Glomerular endothelial cell (primary cell): Measurements from ENCODE around the gene NUP188. TPM values are rescaled to one million over a fixed set of nuclear protein-coding genes. Genes with fewer than 3 reads are reported as not detected.

ENCODE experiments used
- DNase-seq: peaks from one replicate; pipeline ENCODE4 v3.0.0-alpha.2; 2011; ENCODE audit warnings: low read depth, low spot score; ENCODE audit errors: extremely low read depth
- total RNA-seq: library from RNA; depleted of rRNA; stranded (reverse); fragments of >200 nt; gene quantifications from 2 replicates; pipeline ENCODE4 v1.2.3, GENCODE V29; 2015

The NUP188 gene
- total RNA-seq, 1 donor from 2014 or later = 51.3 TPM

DNA sequence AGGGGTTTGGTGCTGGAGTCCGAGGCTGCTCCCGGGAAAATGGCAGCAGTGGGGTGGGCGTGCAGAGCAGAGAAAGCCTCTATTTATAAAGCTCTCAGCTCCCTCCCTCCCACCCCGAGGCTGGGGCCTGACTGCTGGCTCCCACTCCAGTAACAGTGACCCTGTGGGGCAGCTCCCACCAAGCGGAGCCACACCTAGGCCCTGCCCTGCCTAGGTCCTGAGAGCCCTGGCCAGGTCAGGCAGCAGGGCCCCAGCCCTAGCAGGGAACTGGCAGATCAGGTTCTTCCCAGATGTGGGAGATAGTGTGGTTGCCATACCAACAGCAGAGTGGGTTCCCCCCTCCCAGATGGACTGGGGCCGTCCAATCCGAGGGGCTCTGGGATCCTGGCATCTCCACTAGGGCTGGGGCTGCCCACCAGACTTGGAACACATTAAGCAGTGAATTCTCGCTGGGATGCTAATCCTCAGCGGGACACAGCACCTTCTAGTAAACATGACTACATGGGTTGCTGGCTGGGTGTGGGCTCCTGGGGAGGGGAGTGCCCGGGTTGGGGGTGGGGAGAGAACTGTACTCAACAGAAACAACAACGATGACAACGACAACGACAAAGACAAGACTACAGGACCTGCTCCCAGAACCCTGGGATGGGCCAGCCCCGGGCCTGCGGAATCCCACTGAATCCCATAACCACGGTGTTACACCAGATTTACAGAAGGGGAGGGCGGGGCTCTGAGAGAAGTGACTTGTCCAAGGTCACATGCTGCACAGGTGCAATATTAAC is 79.1 kb downstream of the NUP188 start:
- no peak for DNase-seq

DNA sequence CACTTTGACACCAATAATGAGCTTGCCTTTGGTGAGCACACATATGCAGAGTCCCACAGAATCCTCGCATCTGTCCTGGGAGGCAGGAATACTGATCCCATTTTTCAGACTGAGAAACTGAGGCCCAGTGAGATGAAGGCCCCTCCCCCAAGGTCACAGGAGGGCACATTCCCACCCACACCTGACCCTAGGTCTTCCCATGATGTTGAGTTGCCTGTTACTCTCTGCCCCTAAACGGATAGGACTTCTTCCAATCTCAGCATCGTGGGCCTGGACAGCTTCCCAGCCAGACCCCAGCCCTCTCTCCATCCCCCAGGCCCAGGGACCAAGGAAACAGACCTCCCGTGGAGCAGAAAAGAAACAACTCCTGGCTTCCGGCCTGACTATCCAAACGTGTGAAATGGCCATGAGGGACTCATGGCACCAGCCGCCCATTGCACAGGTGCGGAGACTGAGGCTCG is 79.8 kb downstream of the NUP188 start:
- no peak for DNase-seq

DNA sequence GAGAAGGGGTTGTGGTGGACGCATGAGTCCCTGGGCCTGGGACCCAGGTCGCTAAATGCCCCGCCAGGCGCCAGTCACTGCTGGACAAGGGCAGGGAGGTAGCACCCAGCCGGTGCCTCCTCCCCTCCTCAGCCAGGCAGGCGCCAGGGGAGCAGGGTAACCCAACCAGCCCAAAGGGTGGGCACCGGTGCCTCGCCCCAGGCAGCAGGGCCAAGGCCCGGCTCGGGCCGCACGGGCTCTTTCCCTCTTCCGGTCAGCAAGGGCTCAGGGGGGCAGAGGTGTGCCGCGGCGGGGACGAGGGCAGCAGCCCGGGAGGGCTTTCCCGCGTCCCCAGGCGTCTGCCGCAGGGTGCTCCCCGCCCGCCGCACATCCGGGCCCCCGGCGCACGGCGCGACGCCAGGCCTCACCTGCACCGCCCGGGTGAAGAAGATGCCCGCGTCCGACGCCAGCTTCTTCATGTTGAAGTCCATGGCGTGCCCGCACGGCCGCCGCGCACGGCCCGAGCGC is 80.2 kb downstream of the NUP188 start:
- no peak for DNase-seq

DNA sequence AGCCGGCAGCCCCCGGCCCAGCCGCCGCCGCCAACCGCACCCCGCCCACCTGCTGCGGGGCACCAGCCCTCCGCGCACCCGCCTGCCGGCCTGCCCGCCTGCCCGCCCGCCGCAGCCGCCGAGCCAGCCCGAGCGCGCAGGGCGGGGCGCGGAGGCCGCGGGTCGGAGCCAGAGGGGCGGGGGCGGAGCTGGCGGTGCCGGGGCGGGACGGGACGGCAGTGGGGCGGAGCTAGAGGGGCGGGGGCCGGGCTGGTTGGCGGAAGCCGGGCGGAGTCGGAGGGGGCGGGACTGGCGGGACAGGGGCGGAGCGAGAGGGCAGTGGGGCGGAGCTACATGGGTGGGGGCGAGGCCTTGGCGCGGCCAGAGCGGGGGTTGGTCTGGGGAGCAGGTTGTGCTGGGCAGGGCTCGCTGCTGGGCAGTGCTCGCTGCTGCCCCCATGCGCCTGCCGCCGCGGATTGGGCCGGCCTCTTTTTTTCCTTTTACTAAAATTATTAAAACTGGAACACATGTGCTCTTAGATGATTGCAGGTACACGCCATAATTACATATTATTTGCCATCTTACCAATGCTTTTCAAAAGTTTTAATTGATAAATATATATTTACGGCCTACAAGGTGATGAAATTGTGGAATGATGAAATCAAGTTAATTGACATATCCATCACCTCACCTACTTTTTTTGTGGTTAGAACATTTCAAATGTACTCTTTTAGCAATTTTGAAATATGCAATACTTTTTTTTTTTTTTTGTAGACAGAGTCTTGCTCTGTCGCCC is 80.9 kb downstream of the NUP188 start, which contains the start of gene SH3GLB2:
Gene SH3GLB2 (minus strand): TSS at position 140 of the 775 bp plus-strand sequence. CDS start 177 bp downstream, outside the sequence.
- DNase-seq = peak; percentile 51

DNA sequence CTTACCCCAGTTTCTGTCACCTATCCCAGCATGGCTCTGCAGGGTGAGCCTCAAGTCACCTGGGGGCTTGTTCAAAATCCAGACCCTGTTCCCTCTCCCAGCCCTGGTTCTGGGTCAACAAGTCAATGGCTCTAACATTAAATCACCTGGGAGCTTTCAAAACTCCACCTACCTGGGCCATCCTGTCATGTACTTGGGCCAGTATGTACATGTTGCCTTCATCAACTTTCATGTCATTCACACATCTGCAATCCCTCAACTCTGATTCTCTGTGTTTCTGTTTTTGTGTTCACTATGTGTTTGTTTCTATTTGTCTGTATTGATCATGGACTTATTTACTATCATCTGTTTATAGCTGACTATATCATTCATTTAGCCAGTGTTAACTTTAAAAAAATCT is 82.7 kb downstream of the NUP188 start:
- DNase-seq = no peak

DNA sequence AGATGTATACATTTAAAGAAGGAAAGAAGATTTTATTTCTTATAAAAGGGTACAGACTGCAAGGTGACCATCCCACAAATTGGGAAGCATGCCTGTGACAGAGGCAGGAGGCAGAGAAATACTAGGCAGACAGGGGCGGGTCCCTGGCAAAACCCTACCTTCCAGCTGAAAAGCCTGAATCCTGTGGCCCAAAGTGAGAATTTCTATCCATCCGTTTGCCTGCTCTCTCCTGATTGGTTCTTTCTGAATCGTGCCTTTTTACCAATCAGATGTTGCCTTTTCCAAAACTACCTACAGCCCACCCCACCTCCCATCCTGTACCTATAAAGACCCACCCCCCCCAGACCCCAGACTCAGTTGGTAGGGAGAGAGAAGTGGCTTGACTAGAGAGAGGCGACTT is 84.0 kb downstream of the NUP188 start:
- DNase-seq = no peak

DNA sequence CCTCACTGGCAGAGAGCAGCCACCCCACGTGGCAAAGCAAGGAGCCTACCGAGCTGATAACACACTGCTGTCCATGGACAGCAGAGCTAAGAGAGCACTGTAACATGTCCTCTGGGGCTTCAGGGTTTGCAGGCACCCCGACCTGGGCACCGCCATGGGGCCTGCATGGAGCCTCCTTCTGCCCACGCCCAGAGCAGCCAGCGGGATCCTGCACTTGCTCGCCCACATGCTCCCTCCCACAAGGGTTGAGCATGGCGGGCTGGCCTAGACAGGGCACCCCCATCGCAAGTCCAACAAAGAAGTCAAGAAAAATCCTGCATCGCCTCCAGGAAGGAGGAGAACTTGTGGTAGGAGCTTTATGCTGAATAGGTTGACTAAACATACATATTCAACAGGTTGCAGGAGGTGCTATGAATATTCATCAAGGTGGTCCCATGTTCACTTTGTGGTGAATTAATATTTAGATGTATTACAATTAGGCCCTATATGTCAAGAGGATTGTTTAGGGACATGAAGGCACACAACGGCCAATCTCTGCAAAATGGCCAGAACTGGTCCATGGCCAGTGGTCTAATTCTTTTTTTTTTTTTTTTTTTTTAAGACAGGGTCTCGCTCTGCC is 85.2 kb downstream of the NUP188 start:
- no peak for DNase-seq

DNA sequence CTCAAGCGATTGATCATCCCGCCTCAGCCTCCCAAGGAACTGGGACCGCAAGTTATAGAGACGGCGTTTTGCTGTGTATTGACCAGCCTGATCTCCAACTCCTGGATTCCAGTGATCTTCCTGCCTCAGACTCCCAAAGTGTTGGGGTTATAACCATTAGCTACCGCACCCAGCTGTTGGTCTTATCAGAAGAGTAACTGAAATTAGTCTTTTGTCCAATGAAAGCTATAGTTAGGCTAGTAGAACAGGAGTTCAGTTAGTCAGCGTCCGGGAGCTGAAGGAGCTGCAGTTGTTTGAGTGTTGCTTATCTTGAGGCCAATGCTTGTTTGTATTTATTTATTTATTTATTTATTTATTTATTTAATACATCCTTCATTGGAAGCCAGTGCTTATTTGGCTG is 85.7 kb downstream of the NUP188 start:
- no peak for DNase-seq

DNA sequence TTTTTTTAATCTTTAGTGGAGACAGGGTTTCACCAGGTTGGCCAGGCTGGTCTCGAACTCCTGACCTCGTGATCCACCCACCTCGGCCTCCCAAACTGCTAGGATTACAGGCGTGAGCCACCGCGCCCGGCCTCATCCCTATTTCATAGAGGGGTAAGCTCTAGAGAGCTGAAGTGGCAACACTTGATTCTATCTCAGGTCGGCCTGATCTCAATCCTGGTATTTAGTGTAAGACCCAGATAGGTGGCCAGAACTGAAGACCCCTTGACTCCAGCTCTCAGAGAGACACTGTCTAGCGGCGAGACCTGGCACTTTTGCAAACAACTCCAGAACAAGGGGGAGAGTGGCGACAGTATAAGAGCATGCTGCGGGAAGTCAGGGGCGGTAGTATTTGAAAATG is 88.3 kb downstream of the NUP188 start:
- peak; percentile 2 for DNase-seq

DNA sequence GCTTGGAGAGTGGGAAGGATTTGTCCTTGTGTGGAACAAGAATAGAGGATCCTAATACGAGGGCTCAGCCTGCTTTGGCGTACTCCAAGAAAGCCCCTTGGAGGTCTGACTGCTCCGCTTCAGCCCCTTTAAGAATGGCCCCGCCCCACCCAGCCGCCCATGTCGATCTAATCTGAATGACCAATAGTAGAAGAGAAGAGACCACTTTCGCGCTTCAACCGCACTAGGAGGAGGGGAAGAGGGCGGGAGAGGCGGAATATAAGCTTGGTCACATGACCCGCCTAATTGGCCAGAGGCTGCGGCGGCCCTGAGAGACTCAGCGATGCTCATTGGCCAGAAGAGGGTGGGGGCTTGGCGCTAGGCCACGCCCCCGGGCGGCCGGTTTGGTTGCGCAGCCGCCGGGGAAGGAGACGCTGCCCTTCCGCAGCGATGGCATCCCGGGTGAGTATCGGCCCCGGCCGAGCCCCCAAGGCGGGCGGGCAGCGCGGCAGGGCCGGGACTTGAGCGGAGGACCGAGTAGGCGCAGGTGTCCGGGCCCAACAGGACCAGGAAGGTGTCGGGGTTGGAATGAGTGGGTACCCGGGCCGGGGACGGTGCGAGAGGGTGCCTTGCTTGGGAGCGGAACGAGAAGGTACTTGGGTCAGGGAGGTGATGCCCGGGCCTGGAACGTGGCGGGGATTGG is 88.9 kb downstream of the NUP188 start, which contains the start of gene MIGA2:
Gene MIGA2 (plus strand): TSS at position 386 of the 682 bp plus-strand sequence. CDS start 3,969 bp downstream, outside the sequence.
- peak; percentile 80 for DNase-seq

DNA sequence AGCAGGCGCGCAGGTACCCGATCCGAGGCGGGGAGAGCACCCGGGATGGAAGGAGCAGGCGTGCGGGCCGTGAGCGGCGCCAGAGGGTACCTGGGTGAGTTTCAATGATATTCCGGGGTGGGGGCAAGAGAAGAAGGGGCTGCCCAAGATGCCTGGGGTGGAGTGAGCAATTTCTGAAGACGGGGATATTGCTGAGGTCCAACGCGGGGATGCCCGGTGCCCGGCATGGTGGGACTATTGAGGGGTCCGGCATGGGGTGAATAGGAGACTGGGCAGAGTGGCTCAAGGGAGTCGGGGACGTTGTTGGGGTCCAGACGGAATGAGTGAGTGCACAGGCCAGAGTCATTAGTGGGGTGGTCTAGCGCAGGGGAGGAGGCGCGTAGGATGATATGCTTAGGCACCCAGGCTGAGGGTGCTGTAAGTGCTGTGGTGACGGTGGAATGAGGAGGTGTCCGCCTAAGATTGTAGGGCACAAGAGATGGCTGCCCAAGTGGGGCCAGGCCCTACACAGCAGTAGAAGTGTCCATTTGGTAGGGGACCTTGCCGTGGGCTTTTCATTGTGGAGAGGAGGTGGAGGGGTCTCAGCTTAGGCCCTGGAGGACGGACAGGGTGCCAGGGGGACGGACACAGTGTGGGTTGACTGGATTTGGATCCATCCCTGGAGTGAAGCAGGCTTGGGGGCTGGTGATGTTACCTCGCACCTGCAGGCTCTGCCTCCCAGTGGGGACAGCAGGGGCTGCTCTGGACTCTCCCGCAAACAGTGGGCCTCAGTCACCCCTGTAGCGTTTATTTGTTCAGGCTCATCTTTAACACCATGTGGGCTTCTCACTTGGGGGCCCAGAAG is 89.6 kb downstream of the NUP188 start:
- no peak for DNase-seq

DNA sequence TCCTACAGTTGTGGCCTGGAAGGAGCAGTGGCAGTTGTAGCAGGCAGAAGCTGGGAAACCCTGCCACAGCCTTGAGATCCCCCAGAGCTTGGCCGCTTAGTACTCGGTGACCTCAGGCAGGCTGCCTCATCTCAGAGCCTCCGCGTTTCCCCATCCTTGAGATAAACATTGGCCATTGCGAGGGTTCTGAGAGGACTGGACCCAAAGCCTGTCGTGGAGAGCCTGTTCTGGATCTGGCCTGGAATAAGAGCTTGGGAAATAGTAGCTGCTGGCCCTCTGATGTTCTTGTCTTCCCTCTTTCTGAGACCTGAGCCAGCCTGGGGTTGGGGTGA is 90.2 kb downstream of the NUP188 start:
- no peak for DNase-seq

DNA sequence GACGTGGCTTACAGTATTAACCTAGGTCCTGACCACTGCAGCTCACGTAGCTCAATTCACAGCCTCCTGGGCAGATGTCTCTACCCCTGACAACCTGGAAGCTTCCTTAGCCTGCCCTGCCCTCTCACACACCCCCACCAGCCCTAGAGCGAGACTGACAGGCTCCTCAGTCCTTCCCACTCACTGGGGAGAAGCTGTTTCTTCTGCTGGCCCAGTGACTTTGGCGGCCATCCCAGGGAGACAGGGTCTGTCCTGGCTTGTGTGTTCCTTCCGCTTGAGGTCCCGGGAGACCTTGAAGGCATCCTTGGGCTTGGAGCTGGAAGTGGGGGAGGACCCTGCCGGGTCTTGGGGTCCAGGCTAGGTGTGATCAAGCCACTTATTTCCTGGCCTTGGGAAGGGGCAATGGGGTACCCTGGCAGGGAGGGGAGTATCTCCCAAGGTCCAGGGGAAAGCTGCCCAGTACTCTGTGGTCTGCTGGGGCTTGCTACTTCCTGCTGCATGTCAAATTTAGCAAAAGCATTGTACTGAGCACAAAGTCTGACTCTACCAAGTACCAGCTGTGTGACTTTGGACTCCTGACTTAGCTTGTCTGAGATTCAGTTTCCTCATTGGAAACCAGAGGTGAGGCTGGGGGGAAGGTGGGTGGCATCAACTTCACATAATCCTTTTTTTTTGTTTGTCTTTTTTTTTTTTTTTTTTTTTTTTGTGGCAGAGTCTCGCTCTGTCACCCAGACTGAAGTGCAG is 90.8 kb downstream of the NUP188 start:
- no peak for DNase-seq

DNA sequence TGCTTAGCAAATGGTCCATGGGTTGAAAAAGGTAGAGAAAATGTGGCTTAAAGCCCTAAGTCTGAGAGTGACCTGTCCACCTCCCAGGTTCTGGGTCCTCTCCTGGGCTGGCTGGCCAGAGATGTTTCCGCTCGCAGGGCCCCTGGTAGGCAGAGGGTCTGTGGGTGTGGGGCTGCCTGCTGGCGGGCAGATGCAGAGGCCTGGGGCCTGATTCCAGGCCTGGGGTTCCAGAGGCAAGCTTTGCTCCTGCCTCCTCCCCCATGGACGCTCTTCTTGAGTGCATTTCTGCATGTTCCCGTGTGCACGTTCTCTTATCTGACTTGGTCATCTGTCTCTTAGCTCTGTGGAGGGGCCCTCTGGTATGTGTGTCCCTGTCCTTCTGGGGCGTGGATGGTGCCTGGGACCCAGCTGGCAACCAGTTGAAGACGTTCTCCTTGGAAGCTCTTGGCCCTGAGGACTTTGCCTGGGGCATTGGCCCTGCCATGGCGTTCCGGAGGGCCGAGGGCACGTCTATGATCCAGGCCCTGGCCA is 92.7 kb downstream of the NUP188 start:
- no peak for DNase-seq

DNA sequence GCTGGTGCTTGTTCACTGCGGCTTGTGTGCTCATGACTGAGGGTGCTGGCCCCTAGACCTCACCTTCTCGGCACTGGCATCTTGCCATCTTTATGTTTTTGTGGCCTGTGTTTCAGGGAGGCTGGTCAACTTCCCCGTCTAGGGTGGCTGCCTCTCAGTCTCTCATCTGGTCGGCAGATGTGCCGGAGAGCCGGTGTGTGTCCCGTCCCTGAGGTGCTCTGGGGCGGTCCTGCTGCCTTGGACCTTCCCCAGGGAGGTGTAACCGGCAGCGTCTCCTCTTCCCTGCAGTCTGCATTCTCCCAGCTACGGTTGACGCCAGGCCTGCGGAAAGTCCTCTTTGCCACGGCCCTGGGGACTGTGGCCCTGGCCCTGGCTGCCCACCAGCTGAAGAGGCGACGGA is 94.5 kb downstream of the NUP188 start:
- no peak for DNase-seq

DNA sequence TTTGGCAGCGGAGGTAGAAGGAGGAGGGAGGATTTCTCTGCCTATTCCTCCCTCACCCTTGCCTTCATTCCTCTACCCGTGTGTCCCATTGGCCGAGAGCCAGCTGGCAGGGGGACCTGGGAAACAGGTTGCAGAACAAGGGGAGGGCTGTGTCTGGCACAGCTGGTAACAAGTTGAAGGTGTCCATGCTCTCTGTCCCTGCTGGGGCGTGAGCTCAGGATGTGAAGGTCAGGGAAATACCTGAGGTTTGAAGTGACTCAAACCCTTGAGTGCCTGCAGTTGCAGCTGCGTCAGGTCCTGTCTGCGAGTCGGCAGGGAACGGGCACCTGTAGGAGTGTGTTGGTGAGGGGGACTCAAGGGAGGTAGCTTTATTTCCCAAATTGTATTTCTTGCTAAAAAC is 105.1 kb downstream of the NUP188 start:
- DNase-seq = no peak

DNA sequence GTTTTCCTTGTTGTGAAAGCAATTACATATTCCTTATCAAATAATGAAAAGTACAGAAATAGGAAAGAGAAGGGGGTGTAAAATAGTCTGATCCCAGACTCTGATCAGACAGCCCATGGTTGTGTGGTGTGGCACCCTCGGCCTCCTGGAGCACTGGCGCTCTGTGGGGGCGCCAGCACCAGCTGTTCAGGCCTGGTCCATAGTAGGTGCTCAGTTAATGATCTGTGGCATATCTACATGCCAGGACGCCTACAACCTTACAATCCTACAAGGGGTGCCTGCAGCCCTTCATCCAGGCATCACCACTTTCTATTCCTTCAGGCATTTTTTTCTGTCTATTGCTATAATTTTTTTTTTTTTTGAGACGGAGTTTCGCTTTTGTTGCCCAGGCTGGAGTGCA is 105.5 kb downstream of the NUP188 start:
- no peak for DNase-seq

DNA sequence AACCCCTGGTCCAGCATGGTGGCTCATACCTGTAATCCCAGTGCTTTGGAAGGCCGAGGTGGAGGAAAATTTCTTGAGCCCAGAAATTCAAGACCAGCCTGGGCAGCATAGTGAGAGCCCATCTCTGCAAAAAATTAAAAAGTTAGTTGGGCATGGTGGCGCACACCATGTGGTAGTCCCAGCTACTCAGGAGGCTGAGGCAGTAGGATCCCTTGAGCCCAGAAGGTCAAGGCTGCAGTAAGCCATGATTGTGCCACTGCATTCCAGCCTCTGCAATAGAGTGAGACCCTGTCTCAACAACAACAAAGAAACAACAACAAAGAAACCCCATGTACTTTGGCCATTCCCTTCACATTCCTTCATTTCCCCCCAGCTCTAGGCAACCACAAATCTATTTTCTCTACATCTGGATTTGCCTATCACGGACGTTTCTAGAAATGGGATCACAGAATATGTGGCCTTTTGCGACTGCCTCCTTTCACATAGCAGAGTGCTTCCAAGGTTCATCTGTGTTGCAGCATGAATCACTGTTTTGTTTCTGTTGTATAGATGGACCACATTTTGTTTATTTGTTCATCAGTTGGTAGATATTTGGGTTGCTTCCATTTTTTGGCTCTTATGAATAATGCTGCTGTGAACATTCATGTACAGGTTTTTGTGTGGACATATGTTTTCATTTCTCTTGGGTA is 106.8 kb downstream of the NUP188 start:
- DNase-seq = no peak
